NK-92 (cell line): ENCODE results near the gene DNAJB5.
"Not testable (repeated sequence)": the region's sequence is repeated elsewhere in the genome, so short reads cannot be mapped to it uniquely, and the experiment has no call there.

Experiments
- DNase-seq: peaks from one replicate; lab custom pipeline; 2025; ENCODE audit not compliant: unreplicated experiment; lab: John Stamatoyannopoulos, UW

The DNAJB5 gene

GRCh38 chr9:34998266-34998665 is 8.7 kb downstream of the DNAJB5 start:
- DNase-seq: no peak

GRCh38 chr9:34999576-34999975 is 10.0 kb downstream of the DNAJB5 start:
- DNase-seq: no peak

GRCh38 chr9:35000535-35001284 is 11.2 kb downstream of the DNAJB5 start:
- no peak for DNase-seq

GRCh38 chr9:35001285-35001677 is 11.7 kb downstream of the DNAJB5 start:
- DNase-seq: no peak

- no peak for DNase-seq
Observed at GRCh38 chr9:35001803-35002502, 12.4 kb downstream of the DNAJB5 start.

- DNase-seq: no peak
Observed at GRCh38 chr9:35002623-35003022, 13.1 kb downstream of the DNAJB5 start.

- DNase-seq: not testable (repeated sequence)
Observed at GRCh38 chr9:35004299-35004698, 14.8 kb downstream of the DNAJB5 start.

- no peak for DNase-seq
Observed at GRCh38 chr9:35010351-35010958, 20.9 kb downstream of the DNAJB5 start.

- no peak for DNase-seq
Observed at GRCh38 chr9:35014517-35014916, 25.0 kb downstream of the DNAJB5 start.

GRCh38 chr9:35023443-35023842 is 33.9 kb downstream of the DNAJB5 start:
- not testable (repeated sequence) for DNase-seq

- DNase-seq: no peak
Observed at GRCh38 chr9:35026671-35027070, 37.1 kb downstream of the DNAJB5 start.

GRCh38 chr9:35027374-35027773 is 37.8 kb downstream of the DNAJB5 start:
- no peak for DNase-seq

- DNase-seq: no peak
Observed at GRCh38 chr9:35027860-35028259, 38.3 kb downstream of the DNAJB5 start.

- no peak for DNase-seq
Observed at GRCh38 chr9:35028341-35028740, 38.8 kb downstream of the DNAJB5 start.

- no peak for DNase-seq
Observed at GRCh38 chr9:35029241-35029640, 39.7 kb downstream of the DNAJB5 start.

GRCh38 chr9:35029852-35030251 is 40.3 kb downstream of the DNAJB5 start:
- DNase-seq: no peak

- no peak for DNase-seq
Observed at GRCh38 chr9:35033101-35033500, 43.6 kb downstream of the DNAJB5 start.

GRCh38 chr9:35035851-35036701 is 46.5 kb downstream of the DNAJB5 start:
- no peak for DNase-seq

GRCh38 chr9:35042081-35042604 is 52.6 kb downstream of the DNAJB5 start:
- DNase-seq: no peak

- no peak for DNase-seq
Observed at GRCh38 chr9:35042891-35043545, 53.5 kb downstream of the DNAJB5 start.
